Measurements from ENCODE around the gene ZFYVE27. TPM values are rescaled to one million over a fixed set of nuclear protein-coding genes. Genes with fewer than 3 reads are reported as not detected.
A peak's percentile ranks its signal among the peaks of the same experiment; 100 is the strongest.

The ZFYVE27 gene
- total and polyA plus RNA-seq, 2 donors from 2014 or later: 23.3 to 34.4 TPM

- intact Hi-C loops (cut with DNase I): no loop called here
- no peaks in the 10 kb centered on the region for H3K27me3 ChIP-seq (ENCODE audit: control insufficient read depth, insufficient read depth, low read length)
- DNase-seq (no peak), FAIRE-seq (no peak)
- no peaks in the 10 kb centered on the region for H3K9me3 ChIP-seq (ENCODE audit: control insufficient read depth in 2 of 3, insufficient read depth in 1 of 3, low read length in 3 of 3)
- H3K9ac ChIP-seq (ENCODE audit: low read length in 3 of 3): no peak overlapping the region
- no peak overlapping the region for H3K4me3 ChIP-seq (ENCODE audit: low read length in 3 of 3)
- no peak overlapping the region for H3K27ac ChIP-seq (ENCODE audit: low read depth in 2 of 2, low read length in 2 of 2)
- no peaks in the 10 kb centered on the region for H3K36me3 ChIP-seq (ENCODE audit: control insufficient read depth in 2 of 3, insufficient read depth in 3 of 3, low read length in 3 of 3)
- TF ChIP-seq CTCF (IDR thresholded peaks at IDR 0.05; ENCODE audit: borderline replicate concordance, extremely low read depth, insufficient read depth): no peak
- H3K4me1 ChIP-seq (ENCODE audit: control insufficient read depth in 2 of 3, insufficient read depth in 2 of 3, low read depth in 1 of 3, low read length in 3 of 3): peaks cover 0 to 11% (median 0%) of the 10 kb centered on the region in 3 donors
Measured at GRCh38 chr10:97718178-97718577, 18.8 kb upstream of the ZFYVE27 start.

- no peaks in the 10 kb centered on the region for H3K27me3 ChIP-seq (ENCODE audit: control insufficient read depth, insufficient read depth, low read length)
- H3K27ac ChIP-seq (ENCODE audit: low read depth in 2 of 2, low read length in 2 of 2): no peak overlapping the region
- no peaks in the 10 kb centered on the region for H3K9me3 ChIP-seq (ENCODE audit: control insufficient read depth in 2 of 3, insufficient read depth in 1 of 3, low read length in 3 of 3)
- intact Hi-C loops (cut with DNase I): no loop called here
- TF ChIP-seq CTCF (IDR thresholded peaks at IDR 0.05; ENCODE audit: borderline replicate concordance, extremely low read depth, insufficient read depth): no peak
- H3K4me1 ChIP-seq (ENCODE audit: control insufficient read depth in 2 of 3, insufficient read depth in 2 of 3, low read depth in 1 of 3, low read length in 3 of 3): peaks cover 0 to 11% (median 0%) of the 10 kb centered on the region in 3 donors
- DNase-seq: peak in 2 of 5 donors; percentile 17 to 92
- H3K36me3 ChIP-seq (ENCODE audit: control insufficient read depth in 2 of 3, insufficient read depth in 3 of 3, low read length in 3 of 3): no peaks in the 10 kb centered on the region
- no peak for FAIRE-seq
- no peak overlapping the region for H3K9ac ChIP-seq (ENCODE audit: low read length in 3 of 3)
- H3K4me3 ChIP-seq (ENCODE audit: low read length in 3 of 3): no peak overlapping the region
Measured at GRCh38 chr10:97718659-97719142, 18.2 kb upstream of the ZFYVE27 start.

- Histone ChIP-seq H3K27ac (ENCODE audit: low read depth in 2 of 2, low read length in 2 of 2) (no peak overlapping the region), H3K27me3 (ENCODE audit: control insufficient read depth, insufficient read depth, low read length) (no peaks in the 10 kb centered on the region), H3K36me3 (ENCODE audit: control insufficient read depth in 2 of 3, insufficient read depth in 3 of 3, low read length in 3 of 3) (no peaks in the 10 kb centered on the region), H3K4me1 (ENCODE audit: control insufficient read depth in 2 of 3, insufficient read depth in 2 of 3, low read depth in 1 of 3, low read length in 3 of 3) (peaks cover 0 to 9% (median 0%) of the 10 kb centered on the region in 3 donors), H3K9ac (ENCODE audit: low read length in 3 of 3) (no peak overlapping the region), H3K9me3 (ENCODE audit: control insufficient read depth in 2 of 3, insufficient read depth in 1 of 3, low read length in 3 of 3) (no peaks in the 10 kb centered on the region), H3K4me3 (ENCODE audit: low read length in 3 of 3) (no peak overlapping the region)
- intact Hi-C loops (cut with DNase I): no loop called here
- DNase-seq (no peak), FAIRE-seq (no peak)
- no peak for TF ChIP-seq CTCF (IDR thresholded peaks at IDR 0.05; ENCODE audit: borderline replicate concordance, extremely low read depth, insufficient read depth)
Measured at GRCh38 chr10:97719602-97720001, 17.3 kb upstream of the ZFYVE27 start.
